Loucy (cell line): ENCODE data around the gene IFT88.

Experiments used
- CTCF ChIP-seq: fragments of 200-600 bp; sonication (generic); conservative IDR thresholded peaks from 2 replicates; pipeline ENCODE4 v1.5.1; 2014; ENCODE audit warnings: mild to moderate bottlenecking, antibody characterized with exemption, low read length
- EZH2phosphoT487 ChIP-seq: fragments of 200-600 bp; IDR thresholded peaks from 2 replicates; pipeline ENCODE4 v1.6.1; 2018; ENCODE audit warnings: antibody characterized with exemption, mild to moderate bottlenecking, moderate library complexity, borderline replicate concordance

- TF ChIP-seq CTCF: no peak
- no peak for TF ChIP-seq EZH2phosphoT487
These were observed 40.1 kb downstream of the IFT88 start for GRCh38 chr13:20607015-20607414.
